ENCODE measurements around the gene RNF5.

DNA sequence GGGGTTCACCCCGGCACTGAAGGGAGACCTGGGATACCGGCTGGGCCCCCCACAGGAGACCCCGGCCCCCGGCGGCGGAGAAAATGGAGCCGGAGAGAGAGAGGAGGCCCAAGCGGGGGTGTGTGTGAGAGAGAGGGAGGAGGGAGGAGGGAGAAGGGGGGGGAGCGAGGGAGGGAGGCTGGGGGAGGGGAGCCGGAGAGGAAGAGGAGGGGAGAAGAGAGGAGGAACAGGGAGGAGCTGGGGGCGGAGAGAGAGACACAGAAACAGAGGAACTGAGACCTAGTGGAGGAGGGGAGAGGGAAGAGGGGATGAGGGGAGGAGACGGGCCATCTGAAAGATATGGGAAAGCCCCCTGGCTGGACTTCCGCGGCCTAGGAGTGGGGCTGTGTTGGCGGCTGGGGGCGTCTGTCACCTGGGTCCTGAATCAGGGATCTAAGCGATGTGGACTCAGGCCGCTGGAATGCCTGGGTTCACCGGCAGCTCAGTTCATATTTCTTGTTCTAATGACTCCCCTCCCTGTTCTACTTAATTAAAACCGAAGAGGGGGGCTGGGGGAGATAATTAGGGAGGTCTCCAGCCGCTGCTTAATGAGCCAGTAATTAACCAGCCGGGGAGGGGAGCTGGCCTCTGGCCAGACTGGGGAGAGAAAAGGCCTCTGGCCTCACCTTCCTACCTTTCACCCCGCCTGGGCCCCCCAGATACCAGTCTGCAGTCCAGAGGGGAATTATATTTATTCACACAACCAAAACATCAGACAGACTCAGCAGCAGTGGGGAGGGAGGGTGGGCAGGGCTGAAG lies 12.0 kb downstream of the RNF5 start, which contains the start of gene PBX2:
- TF ChIP-seq, protein P1, sequence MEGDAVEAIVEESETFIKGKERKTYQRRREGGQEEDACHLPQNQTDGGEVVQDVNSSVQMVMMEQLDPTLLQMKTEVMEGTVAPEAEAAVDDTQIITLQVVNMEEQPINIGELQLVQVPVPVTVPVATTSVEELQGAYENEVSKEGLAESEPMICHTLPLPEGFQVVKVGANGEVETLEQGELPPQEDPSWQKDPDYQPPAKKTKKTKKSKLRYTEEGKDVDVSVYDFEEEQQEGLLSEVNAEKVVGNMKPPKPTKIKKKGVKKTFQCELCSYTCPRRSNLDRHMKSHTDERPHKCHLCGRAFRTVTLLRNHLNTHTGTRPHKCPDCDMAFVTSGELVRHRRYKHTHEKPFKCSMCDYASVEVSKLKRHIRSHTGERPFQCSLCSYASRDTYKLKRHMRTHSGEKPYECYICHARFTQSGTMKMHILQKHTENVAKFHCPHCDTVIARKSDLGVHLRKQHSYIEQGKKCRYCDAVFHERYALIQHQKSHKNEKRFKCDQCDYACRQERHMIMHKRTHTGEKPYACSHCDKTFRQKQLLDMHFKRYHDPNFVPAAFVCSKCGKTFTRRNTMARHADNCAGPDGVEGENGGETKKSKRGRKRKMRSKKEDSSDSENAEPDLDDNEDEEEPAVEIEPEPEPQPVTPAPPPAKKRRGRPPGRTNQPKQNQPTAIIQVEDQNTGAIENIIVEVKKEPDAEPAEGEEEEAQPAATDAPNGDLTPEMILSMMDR (IDR thresholded peaks at IDR 0.05), result no peak
- TF ChIP-seq, protein P2, sequence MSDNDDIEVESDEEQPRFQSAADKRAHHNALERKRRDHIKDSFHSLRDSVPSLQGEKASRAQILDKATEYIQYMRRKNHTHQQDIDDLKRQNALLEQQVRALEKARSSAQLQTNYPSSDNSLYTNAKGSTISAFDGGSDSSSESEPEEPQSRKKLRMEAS (CRISPR knock-in tag; IDR thresholded peaks at IDR 0.05), result no peak
- TF ChIP-seq ZNF121 (CRISPR knock-in tag; IDR thresholded peaks at IDR 0.05) (no peak), KAT7 (CRISPR knock-in tag; IDR thresholded peaks at IDR 0.05; ENCODE audit: borderline replicate concordance) (no peak), TEAD4 (CRISPR knock-in tag; IDR thresholded peaks at IDR 0.05) (no peak), SMAD4 (CRISPR knock-in tag; IDR thresholded peaks at IDR 0.05) (no peak), NFYB (CRISPR knock-in tag; conservative IDR thresholded peaks at IDR 0.05; ENCODE audit: low read depth) (no peak)
- TF ChIP-seq, protein P3, sequence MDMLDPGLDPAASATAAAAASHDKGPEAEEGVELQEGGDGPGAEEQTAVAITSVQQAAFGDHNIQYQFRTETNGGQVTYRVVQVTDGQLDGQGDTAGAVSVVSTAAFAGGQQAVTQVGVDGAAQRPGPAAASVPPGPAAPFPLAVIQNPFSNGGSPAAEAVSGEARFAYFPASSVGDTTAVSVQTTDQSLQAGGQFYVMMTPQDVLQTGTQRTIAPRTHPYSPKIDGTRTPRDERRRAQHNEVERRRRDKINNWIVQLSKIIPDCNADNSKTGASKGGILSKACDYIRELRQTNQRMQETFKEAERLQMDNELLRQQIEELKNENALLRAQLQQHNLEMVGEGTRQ (CRISPR knock-in tag; IDR thresholded peaks at IDR 0.05), result no peak
- TF ChIP-seq, protein P4, sequence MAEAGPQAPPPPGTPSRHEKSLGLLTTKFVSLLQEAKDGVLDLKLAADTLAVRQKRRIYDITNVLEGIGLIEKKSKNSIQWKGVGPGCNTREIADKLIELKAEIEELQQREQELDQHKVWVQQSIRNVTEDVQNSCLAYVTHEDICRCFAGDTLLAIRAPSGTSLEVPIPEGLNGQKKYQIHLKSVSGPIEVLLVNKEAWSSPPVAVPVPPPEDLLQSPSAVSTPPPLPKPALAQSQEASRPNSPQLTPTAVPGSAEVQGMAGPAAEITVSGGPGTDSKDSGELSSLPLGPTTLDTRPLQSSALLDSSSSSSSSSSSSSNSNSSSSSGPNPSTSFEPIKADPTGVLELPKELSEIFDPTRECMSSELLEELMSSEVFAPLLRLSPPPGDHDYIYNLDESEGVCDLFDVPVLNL (CRISPR knock-in tag; IDR thresholded peaks at IDR 0.05; ENCODE audit: borderline replicate concordance, low read depth), result no peak
